DMS153 treated with DMSO at 0.1 percent for 48 hours (cell line): ENCODE measurements around the gene NCOA4.
A peak's percentile ranks its signal among the peaks of the same experiment; 100 is the strongest.
"Not testable (repeated sequence)": the region's sequence is repeated elsewhere in the genome, so short reads cannot be mapped to it uniquely, and the experiment has no call there.

ENCODE experiments used
- DNase-seq: peaks from one replicate; lab custom pipeline; 2025; ENCODE audit not compliant: unreplicated experiment; lab: John Stamatoyannopoulos, UW

Gene NCOA4

GRCh38 chr10:46030091-46030937, at the start of gene NCOA4:
Gene NCOA4, minus strand, starts transcription at chr10:46030623. Its CDS starts 13,943 bp downstream, at chr10:46016680.
- peak; percentile 97 for DNase-seq

GRCh38 chr10:46079831-46080585, 49.6 kb upstream of the NCOA4 start:
- DNase-seq: no peak

GRCh38 chr10:46077731-46078413, 47.4 kb upstream of the NCOA4 start:
- DNase-seq: no peak

- no peak for DNase-seq
Observed at GRCh38 chr10:46077141-46077554, 46.7 kb upstream of the NCOA4 start.

- no peak for DNase-seq
Observed at GRCh38 chr10:46075869-46076268, 45.4 kb upstream of the NCOA4 start.

GRCh38 chr10:46074196-46074946, 43.9 kb upstream of the NCOA4 start:
- DNase-seq: no peak

- DNase-seq: no peak
Observed at GRCh38 chr10:46073564-46073963, 43.1 kb upstream of the NCOA4 start.

- DNase-seq: no peak
Observed at GRCh38 chr10:46070749-46071148, 40.3 kb upstream of the NCOA4 start.

GRCh38 chr10:46069771-46070463, 39.5 kb upstream of the NCOA4 start:
- DNase-seq: no peak

GRCh38 chr10:46068905-46069304, 38.5 kb upstream of the NCOA4 start:
- no peak for DNase-seq

- no peak for DNase-seq
Observed at GRCh38 chr10:46068117-46068516, 37.7 kb upstream of the NCOA4 start.

GRCh38 chr10:46064269-46064817, 33.9 kb upstream of the NCOA4 start:
- DNase-seq: no peak

GRCh38 chr10:46062723-46063428, 32.5 kb upstream of the NCOA4 start:
- DNase-seq: no peak

- no peak for DNase-seq
Observed at GRCh38 chr10:46060706-46061105, 30.3 kb upstream of the NCOA4 start.

- not testable (repeated sequence) for DNase-seq
Observed at GRCh38 chr10:46057927-46058326, 27.5 kb upstream of the NCOA4 start.

GRCh38 chr10:46057038-46057437, 26.6 kb upstream of the NCOA4 start:
- DNase-seq: no peak

- DNase-seq: no peak
Observed at GRCh38 chr10:46055771-46056170, 25.3 kb upstream of the NCOA4 start.

GRCh38 chr10:46053534-46054434, 23.4 kb upstream of the NCOA4 start:
- DNase-seq: no peak
